HG02970 (cell line): ENCODE measurements around the gene DPP7.
"Not testable (repeated sequence)": the region's sequence is repeated elsewhere in the genome, so short reads cannot be mapped to it uniquely, and the experiment has no call there.

ENCODE experiments used
- ATAC-seq: cut with Tn5 transposase; IDR thresholded peaks from one replicate; pipeline ENCODE4 v1.9.1; 2021; ENCODE audit warnings: mild to moderate bottlenecking, moderate library complexity, moderate number of reproducible peaks; ENCODE audit not compliant: unreplicated experiment, low FRiP score

Gene DPP7

GRCh38 chr9:137077010-137077747 lies 37.4 kb downstream of the DPP7 start, which contains the start of gene UAP1L1:
Gene UAP1L1 (plus strand): TSS chr9:137077517. CDS start chr9:137077533, 16 bp downstream.
- ATAC-seq = peak; percentile 62

- ATAC-seq = no peak
Measured at GRCh38 chr9:137076636-137077009, 37.9 kb downstream of the DPP7 start.

GRCh38 chr9:137075275-137075775 lies 39.2 kb downstream of the DPP7 start:
- ATAC-seq = no peak

GRCh38 chr9:137074657-137075274 lies 39.8 kb downstream of the DPP7 start:
- ATAC-seq = no peak

GRCh38 chr9:137073992-137074399 lies 40.5 kb downstream of the DPP7 start:
- ATAC-seq = no peak

GRCh38 chr9:137071282-137071681 lies 43.3 kb downstream of the DPP7 start:
- no peak for ATAC-seq

GRCh38 chr9:137070906-137071275 lies 43.6 kb downstream of the DPP7 start:
- no peak for ATAC-seq

- peak; percentile 60 for ATAC-seq
Measured at GRCh38 chr9:137070201-137070905, 44.2 kb downstream of the DPP7 start, which contains the start of gene SAPCD2. Gene SAPCD2 (minus strand): TSS chr9:137070557. CDS start chr9:137070460, 97 bp downstream.

- ATAC-seq = peak; percentile 26
Measured at GRCh38 chr9:137069508-137070091, 44.9 kb downstream of the DPP7 start.

- ATAC-seq = no peak
Measured at GRCh38 chr9:137068539-137069507, 45.7 kb downstream of the DPP7 start.

GRCh38 chr9:137067860-137068538 lies 46.5 kb downstream of the DPP7 start:
- no peak for ATAC-seq

GRCh38 chr9:137066096-137066861 lies 48.3 kb downstream of the DPP7 start:
- ATAC-seq = no peak

GRCh38 chr9:137065336-137065967 lies 49.1 kb downstream of the DPP7 start:
- no peak for ATAC-seq

GRCh38 chr9:137064880-137065164 lies 49.7 kb downstream of the DPP7 start:
- ATAC-seq = no peak

- ATAC-seq = no peak
Measured at GRCh38 chr9:137064027-137064879, 50.3 kb downstream of the DPP7 start.

GRCh38 chr9:137063311-137064026 lies 51.1 kb downstream of the DPP7 start:
- ATAC-seq = no peak

- not testable (repeated sequence) for ATAC-seq
Measured at GRCh38 chr9:137062798-137063197, 51.7 kb downstream of the DPP7 start.
